Testis (tissue), 2 donors: ENCODE data around the gene EBF4.

ENCODE experiments used
- POLR2A ChIP-seq: fragments of 450-650 bp; IDR thresholded peaks from one replicate; pipeline ENCODE4 v1.6.1; 2017; ENCODE audit warnings: antibody characterized with exemption, mild to moderate bottlenecking, moderate library complexity
- TF ChIP-seq, protein P1 (sequence below), 3 experiments: fragments of 450-650 bp in 2 of 3; fragments of 200-600 bp in 1 of 3; sonication (generic) in 1 of 3; IDR thresholded peaks; one replicate each; pipeline ENCODE4 v1.5.1; 2016 to 2019; ENCODE audit warnings: antibody characterized with exemption in 3 of 3, mild to moderate bottlenecking in 2 of 3, moderate library complexity in 1 of 3

DNA sequence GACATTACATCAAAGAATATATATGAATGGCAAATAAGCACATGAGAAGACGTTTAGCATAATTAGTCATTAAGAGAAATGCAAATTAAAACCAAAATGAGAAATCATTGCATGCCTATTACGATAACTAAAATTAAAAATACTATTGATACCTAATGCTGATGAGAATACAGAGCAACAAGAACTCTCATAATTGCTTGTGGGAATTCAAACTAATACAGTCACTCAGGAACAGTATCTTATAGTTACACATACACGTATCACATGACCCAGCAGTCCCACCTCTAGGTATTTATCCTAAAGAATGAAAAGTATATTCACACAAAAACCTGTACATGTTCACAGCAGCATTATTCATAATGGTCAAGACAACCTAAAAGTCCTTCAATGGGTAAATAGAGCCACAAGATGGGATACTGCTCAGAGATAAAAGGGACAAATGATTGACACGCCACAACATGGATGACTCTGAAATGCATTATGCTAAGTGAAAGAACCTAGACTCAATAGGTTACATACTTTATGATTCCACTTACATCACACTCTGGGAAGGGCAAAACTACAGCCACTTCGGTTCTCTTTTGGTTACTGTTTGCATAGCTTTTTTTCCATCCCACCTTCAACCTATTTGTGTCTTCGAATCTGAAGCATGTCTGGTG lies 91.5 kb downstream of the EBF4 start:
- TF ChIP-seq POLR2A: no peak
- TF ChIP-seq, protein P1, sequence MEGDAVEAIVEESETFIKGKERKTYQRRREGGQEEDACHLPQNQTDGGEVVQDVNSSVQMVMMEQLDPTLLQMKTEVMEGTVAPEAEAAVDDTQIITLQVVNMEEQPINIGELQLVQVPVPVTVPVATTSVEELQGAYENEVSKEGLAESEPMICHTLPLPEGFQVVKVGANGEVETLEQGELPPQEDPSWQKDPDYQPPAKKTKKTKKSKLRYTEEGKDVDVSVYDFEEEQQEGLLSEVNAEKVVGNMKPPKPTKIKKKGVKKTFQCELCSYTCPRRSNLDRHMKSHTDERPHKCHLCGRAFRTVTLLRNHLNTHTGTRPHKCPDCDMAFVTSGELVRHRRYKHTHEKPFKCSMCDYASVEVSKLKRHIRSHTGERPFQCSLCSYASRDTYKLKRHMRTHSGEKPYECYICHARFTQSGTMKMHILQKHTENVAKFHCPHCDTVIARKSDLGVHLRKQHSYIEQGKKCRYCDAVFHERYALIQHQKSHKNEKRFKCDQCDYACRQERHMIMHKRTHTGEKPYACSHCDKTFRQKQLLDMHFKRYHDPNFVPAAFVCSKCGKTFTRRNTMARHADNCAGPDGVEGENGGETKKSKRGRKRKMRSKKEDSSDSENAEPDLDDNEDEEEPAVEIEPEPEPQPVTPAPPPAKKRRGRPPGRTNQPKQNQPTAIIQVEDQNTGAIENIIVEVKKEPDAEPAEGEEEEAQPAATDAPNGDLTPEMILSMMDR (IDR thresholded peaks at IDR 0.05): no peak
